Common myeloid progenitor, CD34-positive (primary cell): Measurements from ENCODE around the gene KTI12.

Experiments
- CTCF ChIA-PET: fragments of 350-600 bp; sonication (Branson Sonifier 250); formaldehyde crosslinking; loops from one replicate; lab custom pipeline; 2021; ENCODE audit warnings: antibody characterized with exemption; lab: Charles Lee
- POLR2A ChIA-PET: fragments of 350-600 bp; sonication (Branson Sonifier 250); formaldehyde crosslinking; loops from one replicate; lab custom pipeline; 2021; ENCODE audit warnings: antibody characterized with exemption; lab: Charles Lee
- DNase-seq, 3 donors: peaks; one replicate each; pipeline versions ENCODE4 v3.0.0 to v3.0.0-alpha.2; 2013
- H3K27ac ChIP-seq, 2 experiments: 1 replicate in 1 of 2; 2 replicates in 1 of 2; pipeline ENCODE4 v1.7.0; 2013; ENCODE audit warnings: inconsistent platforms in 2 of 2, low read length in 2 of 2, mild to moderate bottlenecking in 2 of 2, low read depth in 1 of 2, moderate library complexity in 1 of 2; ENCODE audit not compliant: severe bottlenecking in 2 of 2, insufficient read depth in 1 of 2, poor library complexity in 1 of 2
- H3K27me3 ChIP-seq, 5 experiments: replicated peaks in 2 of 5; 1 replicate in 3 of 5; 2 replicates in 2 of 5; pipeline versions ENCODE4 v1.6.1 to v1.7.0; 2013; ENCODE audit warnings: low read length in 4 of 5, mild to moderate bottlenecking in 2 of 5, moderate library complexity in 2 of 5, inconsistent platforms in 1 of 5; ENCODE audit not compliant: insufficient read depth in 5 of 5, control insufficient read depth in 4 of 5
- H3K36me3 ChIP-seq, 4 experiments: 1 replicate in 2 of 4; 2 replicates in 2 of 4; pipeline versions ENCODE4 v1.6.1 to v1.7.0; 2013; ENCODE audit warnings: low read length in 3 of 4, control low read depth in 1 of 4, mild to moderate bottlenecking in 1 of 4; ENCODE audit not compliant: control insufficient read depth in 4 of 4, insufficient read depth in 4 of 4
- H3K4me1 ChIP-seq, 4 experiments: 1 replicate in 3 of 4; 2 replicates in 1 of 4; pipeline versions ENCODE4 v1.6.1 to v1.7.1; 2013; ENCODE audit warnings: low read length in 3 of 4, mild to moderate bottlenecking in 3 of 4, control low read depth in 1 of 4, inconsistent platforms in 1 of 4, moderate library complexity in 1 of 4; ENCODE audit not compliant: control insufficient read depth in 4 of 4, insufficient read depth in 4 of 4; ENCODE audit errors: control extremely low read depth in 1 of 4
- H3K4me3 ChIP-seq, 7 experiments: 1 replicate in 4 of 7; 2 replicates in 3 of 7; pipeline versions ENCODE4 v1.5.1 to v1.7.0; 2013; ENCODE audit warnings: mild to moderate bottlenecking in 7 of 7, low read length in 6 of 7, moderate library complexity in 6 of 7, inconsistent platforms in 2 of 7, low read depth in 2 of 7, control low read depth in 1 of 7; ENCODE audit not compliant: insufficient read depth in 4 of 7, control insufficient read depth in 1 of 7; ENCODE audit errors: extremely low read depth in 1 of 7
- H3K9me3 ChIP-seq, 5 experiments: 1 replicate in 4 of 5; 2 replicates in 1 of 5; pipeline versions ENCODE4 v1.6.1 to v1.7.1; 2013; ENCODE audit warnings: low read length in 4 of 5, mild to moderate bottlenecking in 2 of 5, inconsistent platforms in 1 of 5, low read depth in 1 of 5, moderate library complexity in 1 of 5; ENCODE audit not compliant: control insufficient read depth in 4 of 5, insufficient read depth in 2 of 5; ENCODE audit errors: control extremely low read depth in 1 of 5
- WGBS: methylation state at CpG from one replicate; pipeline ENCODE4 v1.1.5; 2013; ENCODE audit not compliant: insufficient coverage; 5-methylcytosine and 5-hydroxymethylcytosine counted together

The KTI12 gene

GRCh38 chr1:52060822-52061221, 27.2 kb upstream of the KTI12 start:
- 100% methylated on average over 3 of the region's 4 CpGs for WGBS
- H3K36me3 ChIP-seq, result peaks cover 13 to 45% (median 28%) of the 10 kb centered on the region in 4 experiments

GRCh38 chr1:52059888-52060287, 26.3 kb upstream of the KTI12 start:
- Histone ChIP-seq H3K4me1 (peaks cover 7 to 30% (median 15%) of the 10 kb centered on the region in 4 experiments), H3K27me3 (no peaks in the 10 kb centered on the region), H3K36me3 (peaks cover 12 to 37% (median 25%) of the 10 kb centered on the region in 4 experiments), H3K9me3 (no peaks in the 10 kb centered on the region), H3K4me3 (no peak overlapping the region), H3K27ac (no peak overlapping the region)
- no CpG with 5 or more reads among the region's 1 CpG for WGBS
- POLR2A ChIA-PET, result no interaction called here
- CTCF ChIA-PET, result interaction anchor here (0.8 to 1.7 kb wide), 3 partner anchors 10 to 16 kb away, joined by 3 to 4 read pairs (median 3); no protein-coding TSS in a partner anchor
- DNase-seq, result no peak

More at GRCh38 chr1:52060822-52061221, 27.2 kb upstream of the KTI12 start:
- ChIA-PET POLR2A (no interaction called here), CTCF (no interaction called here)
- H3K27me3 ChIP-seq, result no peaks in the 10 kb centered on the region
- peaks cover 7 to 25% (median 13%) of the 10 kb centered on the region in 4 experiments for H3K4me1 ChIP-seq
- H3K27ac ChIP-seq, result no peak overlapping the region
- no peaks in the 10 kb centered on the region for H3K9me3 ChIP-seq
- no peak for DNase-seq
- H3K4me3 ChIP-seq, result no peak overlapping the region

GRCh38 chr1:52059321-52059720, 25.7 kb upstream of the KTI12 start:
- ChIA-PET POLR2A (interaction anchor here (0.6 kb wide), 1 partner anchor 26 kb away, joined by 4 read pairs; no protein-coding TSS in a partner anchor), CTCF (interaction anchor here (0.8 to 1.7 kb wide), 3 partner anchors 11 to 15 kb away, joined by 3 to 4 read pairs (median 3); no protein-coding TSS in a partner anchor)
- Histone ChIP-seq H3K27ac (peak overlapping the region in 1 of 2 experiments; percentile 31), H3K36me3 (peaks cover 12 to 34% (median 22%) of the 10 kb centered on the region in 4 experiments), H3K27me3 (no peaks in the 10 kb centered on the region), H3K4me1 (peaks cover 8 to 34% (median 17%) of the 10 kb centered on the region in 4 experiments), H3K4me3 (no peak overlapping the region), H3K9me3 (no peaks in the 10 kb centered on the region)
- no peak for DNase-seq

- Histone ChIP-seq H3K4me1 (peaks cover 16 to 35% (median 22%) of the 10 kb centered on the region in 4 experiments), H3K27ac (no peak overlapping the region), H3K4me3 (peak overlapping the region in 3 of 7 experiments; percentile 93 to 100 (median 96)), H3K9me3 (no peaks in the 10 kb centered on the region), H3K27me3 (no peaks in the 10 kb centered on the region), H3K36me3 (peaks cover 9 to 23% (median 16%) of the 10 kb centered on the region in 4 experiments)
- no CpG with 5 or more reads among the region's 1 CpG for WGBS
- ChIA-PET POLR2A (interaction anchor here (0.6 kb wide), 2 partner anchors 26 to 50 kb away, joined by 4 read pairs; no protein-coding TSS in a partner anchor), CTCF (interaction anchor here (0.9 kb wide), 1 partner anchor 22 kb away, joined by 3 read pairs; no protein-coding TSS in a partner anchor)
- peak in 1 of 3 donors; percentile 18 for DNase-seq
These were observed 24.3 kb upstream of the KTI12 start for GRCh38 chr1:52057876-52058415.

GRCh38 chr1:52057255-52057654, 23.6 kb upstream of the KTI12 start:
- Histone ChIP-seq H3K36me3 (peaks cover 9 to 19% (median 15%) of the 10 kb centered on the region in 4 experiments), H3K27ac (peak overlapping the region in 1 of 2 experiments; percentile 90), H3K27me3 (no peaks in the 10 kb centered on the region), H3K4me3 (peak overlapping the region in 6 of 7 experiments; percentile 86 to 100 (median 96)), H3K9me3 (no peaks in the 10 kb centered on the region), H3K4me1 (peaks cover 16 to 35% (median 22%) of the 10 kb centered on the region in 4 experiments)
- DNase-seq, result peak in 2 of 3 donors; percentile 7 to 28
- POLR2A ChIA-PET, result interaction anchor here (1.4 kb wide), 1 partner anchor 8 kb away, joined by 3 read pairs; no protein-coding TSS in a partner anchor
- WGBS, result no CpG with 5 or more reads among the region's 1 CpG
- CTCF ChIA-PET, result no interaction called here

- WGBS, result 0% methylated on average over 1 of the region's 4 CpGs
- peak overlapping the region; percentile 86 to 100 (median 96) for H3K4me3 ChIP-seq
- ChIA-PET POLR2A (interaction anchor here (1.4 kb wide), 1 partner anchor 8 kb away, joined by 3 read pairs; no protein-coding TSS in a partner anchor), CTCF (no interaction called here)
- peaks cover 16 to 35% (median 22%) of the 10 kb centered on the region in 4 experiments for H3K4me1 ChIP-seq
- DNase-seq, result no peak
- H3K9me3 ChIP-seq, result no peaks in the 10 kb centered on the region
- peaks cover 9 to 22% (median 18%) of the 10 kb centered on the region in 4 experiments for H3K36me3 ChIP-seq
- H3K27me3 ChIP-seq, result no peaks in the 10 kb centered on the region
- peak overlapping the region; percentile 53 to 90 for H3K27ac ChIP-seq
These were observed 23.3 kb upstream of the KTI12 start for GRCh38 chr1:52056937-52057231.
